NT2/D1 (cell line): ENCODE results near the gene MPRIP.

Experiments
- SUZ12 ChIP-seq: IDR thresholded peaks from 2 replicates; pipeline ENCODE4 v1.6.1; 2011; ENCODE audit not compliant: insufficient read length, insufficient read depth; ENCODE audit errors: extremely low read depth
- YY1 ChIP-seq: IDR thresholded peaks from 2 replicates; pipeline ENCODE4 v1.6.1; 2011; ENCODE audit not compliant: insufficient read length, insufficient read depth
- ZNF274 ChIP-seq: IDR thresholded peaks from 2 replicates; pipeline ENCODE4 v1.6.1; 2011; ENCODE audit warnings: mild to moderate bottlenecking, low read depth, low read length

GRCh38 chr17:17134957-17135333, 92.7 kb downstream of the MPRIP start:
- TF ChIP-seq ZNF274 (no peak), YY1 (no peak), SUZ12 (no peak)
